PC-3 (cell line): ENCODE data around the gene SLC22A2.
"Not testable (repeated sequence)": the region's sequence is repeated elsewhere in the genome, so short reads cannot be mapped to it uniquely, and the experiment has no call there.

ENCODE experiments used
- CTCF ChIP-seq: fragments of 300-600 bp; sonication (generic); conservative IDR thresholded peaks from 2 replicates; pipeline ENCODE4 v1.5.1; 2017; ENCODE audit warnings: antibody characterized with exemption, low read depth, mild to moderate bottlenecking, low read length
- EZH2 ChIP-seq: fragments of 300-600 bp; sonication (generic); IDR thresholded peaks from one replicate; pipeline ENCODE4 v1.6.1; 2017; ENCODE audit warnings: antibody characterized with exemption, mild to moderate bottlenecking, low read length; ENCODE audit not compliant: unreplicated experiment
- EZH2phosphoT487 ChIP-seq: fragments of 300-600 bp; sonication (generic); IDR thresholded peaks from 2 replicates; pipeline ENCODE4 v1.6.1; 2018; ENCODE audit warnings: mild to moderate bottlenecking, antibody characterized with exemption, low read length, borderline replicate concordance

GRCh38 chr6:160302431-160303082, 43.9 kb upstream of the SLC22A2 start:
- not testable (repeated sequence) for TF ChIP-seq EZH2, CTCF, EZH2phosphoT487
